COR-L47 (cell line): ENCODE data around the gene LMBRD2.
"Not testable (repeated sequence)": the region's sequence is repeated elsewhere in the genome, so short reads cannot be mapped to it uniquely, and the experiment has no call there.

Source experiments
- DNase-seq: peaks from one replicate; lab custom pipeline; 2025; lab: John Stamatoyannopoulos, UW

Gene LMBRD2

GRCh38 chr5:36151434-36152323 is at the start of gene LMBRD2, which contains the start of gene SKP2:
Gene LMBRD2, minus strand, starts transcription at chr5:36151887. Its CDS starts 8,538 bp downstream, at chr5:36143349.
Gene SKP2, plus strand, starts transcription at chr5:36152111. Its CDS starts 152 bp downstream, at chr5:36152263.
- peak; percentile 98 for DNase-seq

DNA sequence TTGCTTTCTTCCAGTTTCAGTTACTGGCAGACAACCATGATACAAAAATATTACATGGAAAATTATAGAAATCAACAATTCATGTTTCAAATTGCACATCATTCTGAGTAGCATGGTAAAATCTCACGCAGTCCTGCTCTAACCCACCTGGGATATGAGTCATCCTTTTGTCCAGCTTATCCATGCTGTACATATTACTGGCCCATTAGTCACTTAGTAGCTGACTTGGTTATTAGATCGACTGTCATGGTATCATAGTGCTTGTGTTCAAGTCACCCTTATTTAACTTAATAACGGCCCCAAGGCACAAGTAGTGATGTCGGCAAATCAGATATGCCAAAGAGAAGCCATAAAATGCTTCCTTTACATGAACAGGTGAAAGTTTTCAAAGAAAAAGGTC is 48.8 kb upstream of the LMBRD2 start:
- no peak for DNase-seq

- DNase-seq = no peak
These were observed 47.9 kb upstream of the LMBRD2 start for GRCh38 chr5:36199620-36200019.

DNA sequence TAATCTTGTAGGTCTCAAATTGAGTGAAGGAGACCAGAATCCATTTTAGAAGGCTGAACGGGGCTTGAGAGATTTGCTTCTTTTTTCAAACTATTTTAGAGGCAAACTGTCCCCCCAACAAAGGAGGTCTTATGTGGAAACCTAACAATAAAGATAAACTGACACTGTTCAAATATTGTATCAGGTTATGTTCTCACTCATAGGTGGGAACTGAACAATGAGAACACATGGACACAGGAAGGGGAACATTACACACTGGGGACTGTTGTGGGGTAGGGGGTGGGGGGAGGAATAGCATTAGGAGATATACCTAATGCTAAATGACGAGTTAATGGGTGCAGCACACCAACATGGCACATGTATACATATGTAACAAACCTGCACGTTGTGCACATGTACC is 47.1 kb upstream of the LMBRD2 start:
- DNase-seq = not testable (repeated sequence)

- no peak for DNase-seq
These were observed 46.6 kb upstream of the LMBRD2 start for GRCh38 chr5:36198281-36198680.

DNA sequence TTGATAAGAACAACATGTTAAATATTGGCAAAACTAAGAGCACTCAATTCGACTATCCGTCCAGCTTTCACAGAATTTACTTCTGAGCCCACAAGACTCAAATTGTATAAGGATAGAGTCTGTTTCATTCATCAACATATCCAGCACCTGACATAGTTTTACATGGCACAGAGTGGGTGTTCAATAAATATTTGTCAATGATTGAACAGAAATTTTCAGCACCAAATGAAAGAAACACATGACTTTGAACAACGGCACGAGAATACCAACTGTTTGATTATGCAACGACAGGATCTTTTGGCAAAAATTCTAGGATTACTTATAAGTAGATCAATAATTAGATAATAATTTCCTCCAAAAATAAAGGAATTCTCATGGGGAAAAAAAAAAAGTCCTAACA is 42.1 kb upstream of the LMBRD2 start:
- DNase-seq = no peak

DNA sequence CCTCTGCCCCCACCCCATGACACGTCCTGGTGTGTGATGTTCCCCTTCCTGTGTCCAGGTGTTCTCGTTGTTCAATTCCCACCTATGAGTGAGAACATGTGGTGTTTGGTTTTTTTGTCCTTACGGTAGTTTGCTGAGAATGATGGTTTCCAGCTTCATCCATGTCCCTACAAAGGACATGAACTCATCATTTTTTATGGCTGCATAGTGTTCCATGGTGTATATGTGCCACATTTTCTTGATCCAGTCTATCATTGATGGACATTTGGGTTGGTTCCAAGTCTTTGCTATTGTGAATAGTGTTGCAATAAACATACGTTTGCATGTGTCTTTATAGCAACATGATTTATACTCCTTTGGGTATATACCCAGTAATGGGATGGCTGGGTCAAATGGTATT is 32.7 kb upstream of the LMBRD2 start:
- DNase-seq = not testable (repeated sequence)

- no peak for DNase-seq
These were observed 30.1 kb upstream of the LMBRD2 start for GRCh38 chr5:36181774-36182173.

- DNase-seq = no peak
These were observed 29.1 kb upstream of the LMBRD2 start for GRCh38 chr5:36180556-36181350.

DNA sequence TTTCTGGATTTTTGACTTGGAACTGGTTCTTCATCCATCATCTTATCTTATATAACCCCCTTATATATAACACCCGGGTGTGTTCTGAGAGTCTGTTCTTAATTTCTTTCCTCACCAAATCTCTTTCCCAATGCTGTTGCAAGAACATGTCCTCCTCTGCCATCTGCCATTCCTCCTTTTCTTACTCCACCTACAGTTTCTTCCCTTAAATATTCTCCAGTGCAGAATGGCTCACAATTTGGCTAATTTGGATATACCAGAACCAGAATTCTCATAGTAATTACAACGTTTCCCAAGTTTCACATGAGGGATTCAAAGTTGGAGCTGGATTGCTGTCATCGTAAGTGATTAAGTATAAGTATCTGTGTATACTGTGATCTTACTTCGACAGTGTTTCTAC is 28.3 kb upstream of the LMBRD2 start:
- DNase-seq = no peak

GRCh38 chr5:36178524-36178890 is 26.8 kb upstream of the LMBRD2 start:
- DNase-seq = no peak

DNA sequence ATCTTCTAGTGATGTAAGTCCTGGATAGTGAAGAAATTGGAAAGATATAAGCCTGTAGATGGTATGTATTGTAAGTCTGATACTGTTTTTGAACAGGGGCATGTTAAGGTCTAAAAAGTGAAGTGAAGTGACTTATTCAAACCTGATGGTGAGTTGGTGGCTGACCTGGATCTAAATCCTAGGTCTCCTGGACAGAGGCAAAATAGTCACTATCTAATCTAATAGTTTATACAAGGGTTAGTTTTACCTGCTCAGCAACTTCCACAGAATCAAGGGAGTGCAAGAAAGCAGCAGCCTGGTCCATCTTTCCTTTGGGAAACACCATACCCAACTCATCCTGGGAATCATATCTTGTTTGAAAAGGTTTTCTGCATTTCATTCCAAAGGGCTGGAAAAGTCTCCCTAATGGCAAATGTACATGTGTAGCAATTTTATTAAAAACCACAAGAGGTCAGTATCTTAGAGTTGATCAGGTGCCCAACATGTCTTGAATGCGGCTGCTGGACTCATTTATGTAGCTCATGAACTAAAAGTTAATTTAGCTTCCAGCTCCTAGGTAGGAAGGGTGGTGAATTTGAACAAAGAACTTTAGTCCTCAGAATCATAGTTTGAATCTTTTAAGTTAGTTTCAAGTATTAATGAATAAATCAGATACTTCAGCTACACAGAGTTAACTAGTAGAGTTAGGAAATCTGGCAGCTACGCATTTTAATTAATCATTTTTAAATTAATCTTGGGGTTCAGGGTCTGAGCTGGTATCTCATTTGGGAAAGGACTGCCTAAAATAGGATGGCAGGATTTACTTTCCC is 26.2 kb upstream of the LMBRD2 start:
- peak; percentile 32 for DNase-seq

GRCh38 chr5:36177154-36177553 is 25.5 kb upstream of the LMBRD2 start:
- DNase-seq = no peak

- no peak for DNase-seq
These were observed 23.4 kb upstream of the LMBRD2 start for GRCh38 chr5:36175043-36175442.

GRCh38 chr5:36174119-36174518 is 22.4 kb upstream of the LMBRD2 start:
- no peak for DNase-seq

DNA sequence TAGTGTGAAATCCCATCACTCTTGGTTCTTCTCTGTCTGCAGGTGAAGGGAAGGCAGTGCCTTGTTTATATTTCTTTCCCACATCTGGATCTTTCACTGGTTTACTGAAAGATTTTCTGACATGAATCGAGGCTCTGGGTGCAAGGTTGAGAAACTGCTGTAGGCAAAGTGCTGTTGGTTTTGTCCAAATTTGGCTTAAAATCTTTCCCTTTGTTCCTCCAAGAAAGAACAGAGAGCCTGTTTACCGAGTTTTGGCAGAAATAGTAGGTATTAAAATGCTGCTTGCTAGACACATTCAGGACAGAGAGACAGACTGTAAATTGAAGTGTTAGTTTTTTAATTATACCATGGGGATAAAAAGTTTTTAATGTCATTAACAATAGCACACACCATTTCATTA is 21.7 kb upstream of the LMBRD2 start:
- no peak for DNase-seq

DNA sequence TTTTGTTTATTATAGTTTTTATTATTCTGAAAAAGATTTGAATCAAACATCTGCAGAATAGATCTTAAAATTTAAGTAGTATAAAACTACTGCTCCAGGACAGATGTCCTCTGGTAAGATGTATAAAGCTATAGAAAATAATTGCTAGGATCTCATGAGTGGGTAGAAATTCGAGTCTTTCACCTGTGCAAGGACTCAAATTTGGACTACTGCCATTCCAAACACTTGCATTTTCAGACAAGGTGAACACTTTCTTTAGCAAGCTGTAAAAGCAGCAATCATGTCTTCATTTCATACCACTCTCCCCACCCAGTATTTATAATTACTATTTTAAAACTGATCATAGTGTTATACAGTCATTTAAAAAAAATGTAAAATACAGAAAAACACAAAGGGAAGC is 20.9 kb upstream of the LMBRD2 start:
- no peak for DNase-seq

DNA sequence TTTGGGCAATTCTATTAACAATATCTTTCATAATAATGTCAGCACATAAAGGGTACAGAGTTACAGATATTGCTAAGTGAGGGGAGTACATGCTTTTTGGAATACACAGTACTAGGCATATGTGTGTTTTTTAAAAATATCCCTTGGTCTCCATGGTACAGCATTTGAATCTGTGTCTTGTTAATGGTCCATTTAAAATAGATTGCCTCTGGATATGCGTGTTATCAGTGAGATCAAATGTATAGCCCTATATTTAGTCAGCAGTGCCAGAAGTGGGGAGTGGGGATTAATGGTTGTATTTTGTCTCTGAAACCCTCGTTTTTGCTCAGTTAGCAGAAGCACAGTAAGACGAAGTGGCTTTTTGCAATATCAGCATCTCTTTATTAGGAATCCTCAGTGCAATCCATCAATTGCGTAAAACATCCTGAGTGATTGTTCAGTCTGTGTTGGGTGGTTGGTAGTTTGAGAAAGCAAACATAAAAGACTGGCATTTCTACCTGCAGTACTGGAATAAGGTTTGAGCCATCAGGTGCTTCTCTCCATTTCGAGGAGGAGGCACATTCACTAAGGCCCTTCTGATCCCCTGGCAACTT is 19.2 kb upstream of the LMBRD2 start:
- no peak for DNase-seq

GRCh38 chr5:36168737-36169136 is 17.1 kb upstream of the LMBRD2 start:
- DNase-seq = no peak

GRCh38 chr5:36164461-36164860 is 12.8 kb upstream of the LMBRD2 start:
- DNase-seq = no peak

GRCh38 chr5:36162810-36163486 is 11.3 kb upstream of the LMBRD2 start:
- DNase-seq = no peak
